Vagina (tissue), 2 donors: Measurements from ENCODE around the gene FGD2. TPM values are rescaled to one million over a fixed set of nuclear protein-coding genes. Genes with fewer than 3 reads are reported as not detected.

ENCODE experiments used
- DNase-seq, 2 donors: peaks; one replicate each; pipeline ENCODE4 v3.0.0-alpha.2; 2017; ENCODE audit errors: extremely low spot score in 2 of 2
- H3K27ac ChIP-seq: fragments of 200-600 bp; sonication (generic); one replicate; pipeline ENCODE4 v1.5.1; 2019
- H3K27me3 ChIP-seq: fragments of 200-600 bp; sonication (generic); one replicate; pipeline ENCODE4 v1.5.1; 2019
- H3K36me3 ChIP-seq, 2 donors: fragments of 200-600 bp; sonication (generic); one replicate each; pipeline ENCODE4 v1.5.1; 2017 to 2019
- H3K4me1 ChIP-seq: fragments of 200-600 bp; sonication (generic); one replicate; pipeline ENCODE4 v1.5.1; 2019
- H3K4me3 ChIP-seq, 2 donors: fragments of 200-600 bp; sonication (generic); 1 replicate in 1 of 2; 2 replicates in 1 of 2; pipeline ENCODE4 v1.5.1; 2016 to 2019
- H3K9me3 ChIP-seq: fragments of 200-600 bp; sonication (generic); one replicate; pipeline ENCODE4 v1.5.1; 2019
- POLR2A ChIP-seq, 2 donors: fragments of 450-650 bp; IDR thresholded peaks; one replicate each; pipeline ENCODE4 v1.6.1; 2017; ENCODE audit warnings: antibody characterized with exemption in 2 of 2, mild to moderate bottlenecking in 2 of 2, moderate library complexity in 2 of 2
- POLR2AphosphoS5 ChIP-seq, 2 donors: sonication (generic); formaldehyde crosslinking; IDR thresholded peaks; one replicate each; pipeline ENCODE4 v1.9.0; 2017; ENCODE audit warnings: antibody characterized with exemption in 2 of 2, mild to moderate bottlenecking in 2 of 2, low read depth in 1 of 2; ENCODE audit not compliant: insufficient read depth in 1 of 2
- intact Hi-C: fragments of 100-400 bp; cut with DNase I; formaldehyde crosslinking; loops from one replicate; pipeline ENCODE4 v1.15.1; 2023
- total RNA-seq: library from RNA; depleted of rRNA; stranded (reverse); fragments of >200 nt; gene quantifications from one replicate; pipeline ENCODE4 v1.2.3, GENCODE V29; 2016
- TF ChIP-seq, protein P1 (sequence below), 3 experiments: fragments of 450-650 bp in 2 of 3; fragments of 200-600 bp in 1 of 3; sonication (generic) in 1 of 3; IDR thresholded peaks; one replicate each; pipeline ENCODE4 v1.5.1; 2017 to 2019; ENCODE audit warnings: antibody characterized with exemption in 3 of 3, mild to moderate bottlenecking in 2 of 3, moderate library complexity in 2 of 3

FGD2 gene
- total RNA-seq, 1 donor from 2014 or later: 20.4 TPM

DNA sequence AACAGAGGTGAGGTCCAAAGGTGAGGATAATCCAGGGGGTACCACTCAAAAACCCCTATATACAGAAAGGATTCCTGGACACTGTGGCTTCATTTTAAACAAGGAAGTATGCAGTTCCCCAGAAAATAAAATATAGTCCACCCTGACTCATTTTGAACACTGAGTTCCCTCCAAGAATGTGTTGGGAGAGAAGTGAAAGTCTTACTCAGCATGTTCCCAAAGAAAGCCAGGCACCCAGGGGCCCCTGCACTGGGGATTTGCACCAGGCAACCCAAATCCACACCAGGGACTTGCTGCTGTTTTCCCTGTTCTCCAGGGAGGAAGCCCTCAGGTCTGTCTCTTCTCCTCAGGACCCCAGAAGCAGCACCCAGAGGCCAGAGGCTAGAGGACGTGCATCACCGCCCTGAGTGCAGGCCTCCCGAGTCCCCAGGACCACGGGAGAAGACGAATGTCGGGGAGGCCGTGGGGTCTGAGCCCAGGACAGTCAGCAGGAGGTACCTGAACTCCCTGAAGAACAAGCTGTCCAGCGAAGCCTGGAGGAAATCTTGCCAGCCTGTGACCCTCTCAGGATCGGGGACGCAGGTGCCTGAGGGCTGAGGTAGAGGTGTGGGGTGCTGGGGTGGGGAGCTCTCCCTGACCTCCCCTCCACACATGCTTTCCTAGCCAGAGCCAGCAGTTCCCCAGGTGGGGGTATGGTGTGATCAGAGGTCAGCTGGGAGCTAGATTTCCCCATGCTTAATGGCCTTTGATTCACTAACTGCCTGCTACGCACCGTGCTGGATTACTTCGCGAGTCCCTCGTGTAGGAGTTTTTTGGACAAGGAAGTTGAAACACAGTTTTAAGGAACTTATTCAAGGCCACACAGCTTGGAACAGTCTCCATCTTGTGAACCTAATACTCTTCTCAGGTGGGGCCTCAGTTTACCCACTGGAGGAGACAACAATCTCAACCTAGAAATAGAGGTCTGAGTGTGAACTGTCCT is 3.3 kb downstream of the FGD2 start:
- Histone ChIP-seq H3K4me3 (no peak overlapping the region), H3K27ac (no peak overlapping the region)
- intact Hi-C loops: no loop called here

DNA sequence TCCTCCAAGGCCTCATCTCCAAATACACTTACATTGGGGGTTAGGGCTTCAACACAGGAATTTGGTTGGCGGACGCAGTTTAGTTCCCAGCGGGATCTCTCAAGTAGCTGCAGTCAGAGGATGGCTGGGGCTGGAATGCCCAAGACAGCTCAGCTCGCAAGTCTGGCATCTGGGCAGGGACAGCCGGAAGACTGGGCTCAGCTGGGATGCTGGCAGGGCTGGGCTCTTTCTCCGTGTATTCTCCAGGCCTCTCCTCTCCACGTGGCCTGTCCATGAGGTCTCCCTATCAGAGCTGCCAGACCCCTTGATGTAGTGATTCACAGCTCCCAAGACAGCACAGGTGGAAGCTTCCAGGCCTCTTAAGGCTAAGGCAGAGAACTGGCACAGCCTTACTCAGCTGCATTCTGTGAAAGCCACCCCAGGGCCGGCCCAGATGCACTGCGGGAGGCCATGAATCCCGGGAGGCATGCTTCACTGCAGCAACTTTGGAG is 5.0 kb downstream of the FGD2 start:
- Histone ChIP-seq H3K4me1 (peaks cover 7% of the 10 kb centered on the region), H3K27me3 (no peaks in the 10 kb centered on the region), H3K9me3 (no peaks in the 10 kb centered on the region), H3K36me3 (no peaks in the 10 kb centered on the region), H3K4me3 (no peak overlapping the region), H3K27ac (no peak overlapping the region)
- intact Hi-C loops: no loop called here
- DNase-seq: no peak
- no peak for TF ChIP-seq POLR2A (IDR thresholded peaks at IDR 0.05)
- TF ChIP-seq POLR2AphosphoS5 (IDR thresholded peaks at IDR 0.05; ENCODE audit: insufficient read depth in 1 of 2, low read depth in 1 of 2): no peak
- TF ChIP-seq, protein P1, sequence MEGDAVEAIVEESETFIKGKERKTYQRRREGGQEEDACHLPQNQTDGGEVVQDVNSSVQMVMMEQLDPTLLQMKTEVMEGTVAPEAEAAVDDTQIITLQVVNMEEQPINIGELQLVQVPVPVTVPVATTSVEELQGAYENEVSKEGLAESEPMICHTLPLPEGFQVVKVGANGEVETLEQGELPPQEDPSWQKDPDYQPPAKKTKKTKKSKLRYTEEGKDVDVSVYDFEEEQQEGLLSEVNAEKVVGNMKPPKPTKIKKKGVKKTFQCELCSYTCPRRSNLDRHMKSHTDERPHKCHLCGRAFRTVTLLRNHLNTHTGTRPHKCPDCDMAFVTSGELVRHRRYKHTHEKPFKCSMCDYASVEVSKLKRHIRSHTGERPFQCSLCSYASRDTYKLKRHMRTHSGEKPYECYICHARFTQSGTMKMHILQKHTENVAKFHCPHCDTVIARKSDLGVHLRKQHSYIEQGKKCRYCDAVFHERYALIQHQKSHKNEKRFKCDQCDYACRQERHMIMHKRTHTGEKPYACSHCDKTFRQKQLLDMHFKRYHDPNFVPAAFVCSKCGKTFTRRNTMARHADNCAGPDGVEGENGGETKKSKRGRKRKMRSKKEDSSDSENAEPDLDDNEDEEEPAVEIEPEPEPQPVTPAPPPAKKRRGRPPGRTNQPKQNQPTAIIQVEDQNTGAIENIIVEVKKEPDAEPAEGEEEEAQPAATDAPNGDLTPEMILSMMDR (IDR thresholded peaks at IDR 0.05): no peak

More for the DNA sequence above, 3.3 kb downstream of the FGD2 start:
- Histone ChIP-seq H3K27me3 (no peaks in the 10 kb centered on the region), H3K36me3 (no peaks in the 10 kb centered on the region), H3K4me1 (peaks cover 10% of the 10 kb centered on the region), H3K9me3 (no peaks in the 10 kb centered on the region)
- TF ChIP-seq POLR2AphosphoS5 (IDR thresholded peaks at IDR 0.05; ENCODE audit: insufficient read depth in 1 of 2, low read depth in 1 of 2): no peak
- TF ChIP-seq, protein P1 (IDR thresholded peaks at IDR 0.05): no peak
- no peak for TF ChIP-seq POLR2A (IDR thresholded peaks at IDR 0.05)
- no peak for DNase-seq

DNA sequence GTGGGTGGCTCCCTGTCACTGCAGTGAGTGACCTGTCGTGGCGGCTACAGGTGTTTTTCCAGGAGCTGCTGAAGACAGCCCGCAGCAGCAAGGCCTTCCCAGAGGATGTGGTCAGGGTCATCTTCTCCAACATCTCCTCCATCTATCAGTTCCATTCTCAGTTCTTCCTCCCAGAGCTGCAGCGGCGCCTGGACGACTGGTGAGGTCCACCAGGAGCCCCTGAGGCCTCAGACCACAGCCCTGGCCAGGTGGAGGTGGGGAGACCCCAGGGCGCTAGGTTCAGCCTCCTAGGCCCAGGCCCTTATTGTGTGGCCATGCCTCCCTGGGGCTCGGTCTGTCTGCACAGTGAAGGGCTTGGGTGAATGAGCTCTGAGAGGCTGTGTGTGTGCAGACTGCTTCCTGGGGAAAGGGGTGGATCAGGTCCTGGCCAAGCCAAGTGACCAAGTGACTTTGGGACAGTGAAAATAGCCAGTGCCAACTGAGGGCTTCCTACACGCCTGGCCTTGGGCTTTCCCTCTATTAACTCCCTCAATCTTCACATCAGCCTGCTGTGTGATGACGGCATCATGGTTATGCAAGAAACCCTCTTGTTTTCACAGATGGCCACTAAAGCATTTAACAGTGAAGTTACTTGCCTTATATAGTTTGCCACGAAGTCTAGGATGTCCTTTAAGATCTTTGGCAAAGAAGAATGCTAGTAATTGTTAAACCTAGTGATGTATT is 6.4 kb downstream of the FGD2 start:
- no peak for TF ChIP-seq POLR2A (IDR thresholded peaks at IDR 0.05)
- TF ChIP-seq POLR2AphosphoS5 (IDR thresholded peaks at IDR 0.05; ENCODE audit: insufficient read depth in 1 of 2, low read depth in 1 of 2): no peak
- TF ChIP-seq, protein P1 (IDR thresholded peaks at IDR 0.05): no peak
- Histone ChIP-seq H3K27ac (no peak overlapping the region), H3K36me3 (no peaks in the 10 kb centered on the region), H3K4me1 (no peaks in the 10 kb centered on the region), H3K27me3 (no peaks in the 10 kb centered on the region), H3K4me3 (no peak overlapping the region), H3K9me3 (no peaks in the 10 kb centered on the region)
- no peak for DNase-seq
- intact Hi-C loops: no loop called here

GRCh38 chr6:37013516-37014491 is 8.3 kb downstream of the FGD2 start:
- TF ChIP-seq POLR2A (IDR thresholded peaks at IDR 0.05) (no peak), POLR2AphosphoS5 (IDR thresholded peaks at IDR 0.05; ENCODE audit: insufficient read depth in 1 of 2, low read depth in 1 of 2) (no peak)
- TF ChIP-seq, protein P1 (IDR thresholded peaks at IDR 0.05): no peak
- no peaks in the 10 kb centered on the region for H3K27me3 ChIP-seq
- intact Hi-C loops: no loop called here

More at GRCh38 chr6:37013516-37014491, 8.3 kb downstream of the FGD2 start:
- no peaks in the 10 kb centered on the region for H3K9me3 ChIP-seq
- H3K36me3 ChIP-seq: no peaks in the 10 kb centered on the region
- no peak overlapping the region for H3K4me3 ChIP-seq
- no peak for DNase-seq
- no peak overlapping the region for H3K27ac ChIP-seq
- peaks cover 13% of the 10 kb centered on the region for H3K4me1 ChIP-seq
